Fibroblast of villous mesenchyme (primary cell): ENCODE measurements around the gene OR1C1. TPM values are rescaled to one million over a fixed set of nuclear protein-coding genes. Genes with fewer than 3 reads are reported as not detected.
A peak's percentile ranks its signal among the peaks of the same experiment; 100 is the strongest.
"Not testable (repeated sequence)": the region's sequence is repeated elsewhere in the genome, so short reads cannot be mapped to it uniquely, and the experiment has no call there.

Experiments used
- DNase-seq: peaks from one replicate; pipeline ENCODE4 v3.0.0-alpha.2; 2010; ENCODE audit warnings: low read depth
- H3K4me3 ChIP-seq: 2 replicates; pipeline ENCODE4 v1.5.1; 2011; ENCODE audit warnings: low read depth, mild to moderate bottlenecking, low read length
- total RNA-seq: library from RNA; depleted of rRNA; stranded (reverse); fragments of >200 nt; gene quantifications from 2 replicates; pipeline ENCODE4 v1.2.3, GENCODE V29; 2012
- TF ChIP-seq, protein P1 (sequence below): IDR thresholded peaks from 2 replicates; pipeline ENCODE4 v1.5.1; 2012; ENCODE audit warnings: low read depth, mild to moderate bottlenecking, low read length; ENCODE audit not compliant: insufficient read depth

OR1C1 gene
- total RNA-seq, 1 donor: not detected

DNA sequence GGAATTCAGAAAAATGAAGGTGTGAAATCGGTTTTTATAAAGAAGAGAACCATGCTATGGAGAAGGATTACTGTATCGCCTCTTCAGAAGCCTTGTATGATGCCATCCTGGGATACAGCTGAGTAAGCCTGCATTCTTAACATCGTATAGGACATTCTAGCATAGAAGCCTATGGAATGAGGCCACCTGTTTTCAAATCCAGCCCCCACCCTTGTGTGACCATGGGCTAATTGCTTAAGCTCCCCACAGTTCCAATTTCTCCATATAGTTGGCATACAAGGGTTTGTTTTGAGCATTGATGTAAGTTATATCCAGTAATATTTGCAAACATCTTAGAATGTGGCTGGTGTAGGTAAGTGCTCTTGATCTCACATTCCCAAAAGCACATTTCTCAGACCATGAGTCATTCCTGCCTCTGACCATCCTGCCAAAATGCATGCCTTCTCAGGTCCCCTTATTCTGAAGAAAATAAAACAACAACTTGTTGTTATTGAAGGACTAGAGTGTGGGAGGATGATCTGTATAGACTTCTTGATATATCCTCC lies 13.9 kb downstream of the OR1C1 start:
- TF ChIP-seq, protein P1, sequence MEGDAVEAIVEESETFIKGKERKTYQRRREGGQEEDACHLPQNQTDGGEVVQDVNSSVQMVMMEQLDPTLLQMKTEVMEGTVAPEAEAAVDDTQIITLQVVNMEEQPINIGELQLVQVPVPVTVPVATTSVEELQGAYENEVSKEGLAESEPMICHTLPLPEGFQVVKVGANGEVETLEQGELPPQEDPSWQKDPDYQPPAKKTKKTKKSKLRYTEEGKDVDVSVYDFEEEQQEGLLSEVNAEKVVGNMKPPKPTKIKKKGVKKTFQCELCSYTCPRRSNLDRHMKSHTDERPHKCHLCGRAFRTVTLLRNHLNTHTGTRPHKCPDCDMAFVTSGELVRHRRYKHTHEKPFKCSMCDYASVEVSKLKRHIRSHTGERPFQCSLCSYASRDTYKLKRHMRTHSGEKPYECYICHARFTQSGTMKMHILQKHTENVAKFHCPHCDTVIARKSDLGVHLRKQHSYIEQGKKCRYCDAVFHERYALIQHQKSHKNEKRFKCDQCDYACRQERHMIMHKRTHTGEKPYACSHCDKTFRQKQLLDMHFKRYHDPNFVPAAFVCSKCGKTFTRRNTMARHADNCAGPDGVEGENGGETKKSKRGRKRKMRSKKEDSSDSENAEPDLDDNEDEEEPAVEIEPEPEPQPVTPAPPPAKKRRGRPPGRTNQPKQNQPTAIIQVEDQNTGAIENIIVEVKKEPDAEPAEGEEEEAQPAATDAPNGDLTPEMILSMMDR: no peak
- no peak for DNase-seq
- no peak overlapping the region for H3K4me3 ChIP-seq

GRCh38 chr1:247742215-247742760 lies 18.1 kb downstream of the OR1C1 start:
- peak; percentile 35 for DNase-seq
- not testable (repeated sequence) for H3K4me3 ChIP-seq

GRCh38 chr1:247741756-247742155 lies 18.6 kb downstream of the OR1C1 start:
- no peak overlapping the region for H3K4me3 ChIP-seq
- no peak for DNase-seq
- TF ChIP-seq, protein P1: no peak

- DNase-seq: peak; percentile 45
- no peak overlapping the region for H3K4me3 ChIP-seq
- TF ChIP-seq, protein P1: no peak
Measured at GRCh38 chr1:247740721-247741120, 19.6 kb downstream of the OR1C1 start.

DNA sequence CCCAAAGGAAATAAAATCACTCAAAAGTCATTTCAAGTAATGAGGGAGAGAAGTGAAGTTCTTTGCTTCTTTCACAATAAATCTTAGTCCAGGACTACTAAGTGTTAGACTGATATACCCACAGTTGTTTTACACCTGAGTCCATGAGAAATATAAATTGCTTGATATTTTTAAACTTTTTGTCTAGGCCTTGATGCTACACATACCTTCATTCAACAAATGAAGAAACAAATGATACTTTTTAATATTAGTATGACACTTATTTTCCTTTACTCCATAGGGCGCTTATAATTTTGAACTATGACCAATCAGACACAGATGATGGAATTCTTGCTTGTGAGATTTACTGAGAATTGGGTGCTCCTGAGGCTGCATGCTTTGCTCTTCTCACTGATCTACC lies 22.0 kb downstream of the OR1C1 start, which contains the start of gene OR14K1:
Gene OR14K1 (plus strand): TSS at position 301 of the 400 bp plus-strand sequence. CDS start 0 bp downstream, at position 301.
- TF ChIP-seq, protein P1: no peak
- no peak for DNase-seq

GRCh38 chr1:247721222-247721621 lies 39.1 kb downstream of the OR1C1 start:
- no peak for DNase-seq
- TF ChIP-seq, protein P1: no peak
- H3K4me3 ChIP-seq: no peak overlapping the region

More for the DNA sequence above, 22.0 kb downstream of the OR1C1 start, which contains the start of gene OR14K1:
- no peak within 1 kb of the TSS for H3K4me3 ChIP-seq

DNA sequence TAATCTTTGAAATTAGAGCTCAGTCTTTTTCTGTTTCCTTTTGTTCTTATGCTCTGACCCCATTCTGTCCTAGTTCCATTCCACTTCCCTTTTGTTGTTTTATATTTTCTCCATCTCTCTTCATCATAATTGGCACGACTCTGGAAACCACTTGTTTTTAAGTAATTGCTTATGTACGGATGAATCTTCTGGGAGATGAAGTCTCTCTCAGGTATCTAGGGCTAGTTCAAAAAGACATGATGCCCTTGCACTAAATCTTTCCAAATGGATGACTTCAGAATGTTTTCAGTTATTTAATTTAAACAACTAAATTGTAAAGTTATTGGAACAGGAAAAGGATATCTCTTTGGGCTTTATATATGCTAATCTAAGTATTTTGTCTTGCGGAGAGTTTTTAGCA lies 43.8 kb downstream of the OR1C1 start, which contains the start of gene OR6F1:
Gene OR6F1 (minus strand): TSS at position 101 of the 400 bp plus-strand sequence. CDS start 3,891 bp downstream, outside the sequence.
- TF ChIP-seq, protein P1: no peak
- DNase-seq: no peak
- H3K4me3 ChIP-seq: no peak within 1 kb of the TSS
